Loucy (cell line): ENCODE measurements around the gene UBXN6.

Experiments
- EZH2phosphoT487 ChIP-seq: fragments of 200-600 bp; IDR thresholded peaks from 2 replicates; pipeline ENCODE4 v1.6.1; 2018; ENCODE audit warnings: antibody characterized with exemption, mild to moderate bottlenecking, moderate library complexity, borderline replicate concordance
- TF ChIP-seq, protein P1 (sequence below): fragments of 200-600 bp; sonication (generic); conservative IDR thresholded peaks from 2 replicates; pipeline ENCODE4 v1.5.1; 2014; ENCODE audit warnings: mild to moderate bottlenecking, antibody characterized with exemption, low read length

DNA sequence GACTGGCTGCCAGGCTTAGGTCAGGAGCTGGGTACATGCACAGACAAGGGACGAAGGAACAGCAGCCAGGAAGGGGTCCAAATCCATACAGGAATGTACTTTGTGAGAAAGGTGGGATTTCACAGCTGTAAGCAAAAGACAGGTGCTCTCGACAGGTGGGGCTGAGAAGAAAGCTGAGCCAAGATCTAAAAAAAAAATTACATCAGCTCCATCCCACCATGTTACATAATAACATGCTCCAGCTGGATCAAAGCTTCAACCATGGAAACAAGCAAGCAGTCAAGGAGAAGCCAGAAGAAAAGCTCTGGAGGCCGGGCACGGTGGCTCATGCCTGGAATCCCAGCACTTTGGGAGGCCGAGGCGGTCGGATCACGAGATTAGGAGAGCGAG lies 8.0 kb downstream of the UBXN6 start:
- TF ChIP-seq, protein P1, sequence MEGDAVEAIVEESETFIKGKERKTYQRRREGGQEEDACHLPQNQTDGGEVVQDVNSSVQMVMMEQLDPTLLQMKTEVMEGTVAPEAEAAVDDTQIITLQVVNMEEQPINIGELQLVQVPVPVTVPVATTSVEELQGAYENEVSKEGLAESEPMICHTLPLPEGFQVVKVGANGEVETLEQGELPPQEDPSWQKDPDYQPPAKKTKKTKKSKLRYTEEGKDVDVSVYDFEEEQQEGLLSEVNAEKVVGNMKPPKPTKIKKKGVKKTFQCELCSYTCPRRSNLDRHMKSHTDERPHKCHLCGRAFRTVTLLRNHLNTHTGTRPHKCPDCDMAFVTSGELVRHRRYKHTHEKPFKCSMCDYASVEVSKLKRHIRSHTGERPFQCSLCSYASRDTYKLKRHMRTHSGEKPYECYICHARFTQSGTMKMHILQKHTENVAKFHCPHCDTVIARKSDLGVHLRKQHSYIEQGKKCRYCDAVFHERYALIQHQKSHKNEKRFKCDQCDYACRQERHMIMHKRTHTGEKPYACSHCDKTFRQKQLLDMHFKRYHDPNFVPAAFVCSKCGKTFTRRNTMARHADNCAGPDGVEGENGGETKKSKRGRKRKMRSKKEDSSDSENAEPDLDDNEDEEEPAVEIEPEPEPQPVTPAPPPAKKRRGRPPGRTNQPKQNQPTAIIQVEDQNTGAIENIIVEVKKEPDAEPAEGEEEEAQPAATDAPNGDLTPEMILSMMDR = no peak
- TF ChIP-seq EZH2phosphoT487 = no peak
